NT2/D1 (cell line): ENCODE data around the gene FBXW7.

ENCODE experiments used
- SUZ12 ChIP-seq: IDR thresholded peaks from 2 replicates; pipeline ENCODE4 v1.6.1; 2011; ENCODE audit not compliant: insufficient read length, insufficient read depth; ENCODE audit errors: extremely low read depth
- YY1 ChIP-seq: IDR thresholded peaks from 2 replicates; pipeline ENCODE4 v1.6.1; 2011; ENCODE audit not compliant: insufficient read length, insufficient read depth

DNA sequence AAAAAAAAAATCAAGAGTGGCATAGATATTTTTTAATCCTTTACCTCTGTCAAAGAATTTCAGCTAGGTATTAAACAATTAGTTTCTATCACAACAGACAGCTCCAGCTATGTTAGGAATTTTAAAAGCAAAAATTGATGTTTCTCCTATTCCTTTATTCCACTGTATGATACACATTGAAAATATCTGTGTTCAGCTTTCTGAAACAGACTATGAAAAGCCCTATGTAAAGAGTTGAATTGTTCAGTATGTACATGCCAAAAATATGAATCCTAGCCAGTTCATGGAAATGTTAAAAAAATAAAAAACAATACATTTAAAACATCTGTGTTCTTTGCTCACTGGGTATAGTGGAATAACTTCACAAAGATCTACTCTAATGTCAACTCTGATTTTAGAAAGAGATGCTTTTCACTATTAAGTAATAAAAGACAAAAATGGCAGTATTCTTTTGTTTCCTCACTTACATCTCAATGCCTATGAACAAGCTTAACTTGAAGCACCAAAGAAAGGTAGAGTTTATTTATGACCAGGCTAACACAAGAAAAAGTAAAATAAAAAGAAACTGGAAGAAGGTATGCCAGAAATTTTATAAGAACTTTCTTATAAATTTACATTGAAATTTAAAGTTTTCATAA is 32.1 kb downstream of the FBXW7 start:
- TF ChIP-seq SUZ12, result no peak
- no peak for TF ChIP-seq YY1
